GM23338 (cell line): ENCODE data around the gene POC1B. TPM values are rescaled to one million over a fixed set of nuclear protein-coding genes. Genes with fewer than 3 reads are reported as not detected.

Source experiments
- ATAC-seq: fragments of 200-7000 bp; cut with Tn5 transposase; 3 replicates; pipeline ENCODE4 v1.9.1; 2020
- DNase-seq: peaks from one replicate; pipeline ENCODE4 v3.0.0-alpha.2; 2015; ENCODE audit warnings: low spot score
- H2AFZ ChIP-seq: fragments of 200-600 bp; sonication (generic); 2 replicates; pipeline ENCODE4 v1.8.0; 2016; ENCODE audit warnings: antibody characterized with exemption, mild to moderate bottlenecking, moderate library complexity
- H3F3A ChIP-seq: fragments of 200-600 bp; sonication (generic); replicated peaks from 2 replicates; pipeline ENCODE4 v1.8.0; 2017; ENCODE audit warnings: antibody characterized with exemption, mixed run types, low read depth
- H3K27ac ChIP-seq: fragments of 200-600 bp; sonication (generic); 2 replicates; pipeline ENCODE4 v1.6.1; 2016; ENCODE audit warnings: low read depth
- H3K27me3 ChIP-seq: fragments of 200-600 bp; sonication (generic); 2 replicates; pipeline ENCODE4 v1.8.0; 2016; ENCODE audit warnings: mild to moderate bottlenecking, mixed run types, moderate library complexity; ENCODE audit not compliant: insufficient read depth
- H3K36me3 ChIP-seq: fragments of 200-600 bp; sonication (generic); 2 replicates; pipeline ENCODE4 v1.8.0; 2016; ENCODE audit warnings: mild to moderate bottlenecking; ENCODE audit not compliant: insufficient read depth
- H3K4me1 ChIP-seq: fragments of 200-600 bp; sonication (generic); 2 replicates; pipeline ENCODE4 v1.8.0; 2016; ENCODE audit warnings: mild to moderate bottlenecking, moderate library complexity; ENCODE audit not compliant: insufficient read depth
- H3K4me2 ChIP-seq: fragments of 200-600 bp; sonication (generic); 2 replicates; pipeline ENCODE4 v1.7.1; 2017; ENCODE audit warnings: mixed run types
- H3K4me3 ChIP-seq: fragments of 200-600 bp; sonication (generic); 2 replicates; pipeline ENCODE4 v1.6.1; 2016; ENCODE audit warnings: mixed run types
- H3K79me2 ChIP-seq: fragments of 200-600 bp; sonication (generic); replicated peaks from 2 replicates; pipeline ENCODE4 v1.8.0; 2017; ENCODE audit warnings: mild to moderate bottlenecking; ENCODE audit not compliant: insufficient read depth
- H3K9me2 ChIP-seq: fragments of 200-600 bp; sonication (generic); 2 replicates; pipeline ENCODE4 v1.8.0; 2017; ENCODE audit not compliant: insufficient read depth
- H4K20me1 ChIP-seq: fragments of 200-600 bp; sonication (generic); replicated peaks from 2 replicates; pipeline ENCODE4 v1.8.0; 2017; ENCODE audit warnings: mild to moderate bottlenecking; ENCODE audit not compliant: insufficient read depth
- H3K27ac Mint-ChIP-seq: 2 replicates; pipeline ENCODE4 v1.8.0; 2020; ENCODE audit warnings: inconsistent platforms, mild to moderate bottlenecking, moderate library complexity, mixed read lengths
- H3K27me3 Mint-ChIP-seq: 3 replicates; pipeline ENCODE4 v1.8.0; 2022; ENCODE audit warnings: low read depth, mild to moderate bottlenecking, moderate library complexity, mixed read lengths, inconsistent platforms; ENCODE audit not compliant: insufficient read depth, poor library complexity
- H3K36me3 Mint-ChIP-seq: 3 replicates; pipeline ENCODE4 v1.8.0; 2021; ENCODE audit warnings: low read depth, mild to moderate bottlenecking, inconsistent platforms, moderate library complexity, mixed read lengths
- H3K4me1 Mint-ChIP-seq: 3 replicates; pipeline ENCODE4 v1.8.0; 2020; ENCODE audit warnings: mild to moderate bottlenecking, inconsistent platforms, mixed read lengths
- H3K4me3 Mint-ChIP-seq: 3 replicates; pipeline ENCODE4 v1.8.0; 2021; ENCODE audit warnings: moderate library complexity, mild to moderate bottlenecking, inconsistent platforms, mixed read lengths
- H3K9me3 Mint-ChIP-seq: 3 replicates; pipeline ENCODE4 v1.8.0; 2020; ENCODE audit warnings: moderate library complexity, mild to moderate bottlenecking, inconsistent platforms, mixed read lengths
- CREB1 ChIP-seq: fragments of 250-450 bp; sonication (Bioruptor Pico); IDR thresholded peaks from 2 replicates; pipeline ENCODE4 v1.5.0; 2020; ENCODE audit warnings: low read depth, mild to moderate bottlenecking, moderate library complexity
- CTCF ChIP-seq, 2 experiments: fragments of 200-600 bp in 1 of 2; sonication (generic) in 1 of 2; conservative IDR thresholded peaks; 2 replicates each; pipeline versions ENCODE4 v1.5.1 to v1.6.1; 2016 to 2017; ENCODE audit warnings: antibody characterized with exemption in 2 of 2, low read depth in 2 of 2, mild to moderate bottlenecking in 2 of 2, moderate library complexity in 1 of 2
- ETS1 ChIP-seq: IDR thresholded peaks from 2 replicates; pipeline ENCODE4 v1.6.1; 2016; ENCODE audit warnings: antibody characterized with exemption
- EZH2 ChIP-seq: fragments of 200-600 bp; sonication (generic); IDR thresholded peaks from one replicate; pipeline ENCODE4 v1.8.0; 2017; ENCODE audit warnings: antibody characterized with exemption, mild to moderate bottlenecking, low read depth; ENCODE audit not compliant: unreplicated experiment
- EZH2phosphoT487 ChIP-seq: fragments of 200-600 bp; sonication (generic); IDR thresholded peaks from one replicate; pipeline ENCODE4 v1.8.1; 2018; ENCODE audit warnings: antibody characterized with exemption; ENCODE audit not compliant: unreplicated experiment
- JUNB ChIP-seq: IDR thresholded peaks from one replicate; pipeline ENCODE4 v1.6.1; 2016; ENCODE audit warnings: antibody characterized with exemption; ENCODE audit not compliant: unreplicated experiment
- NANOG ChIP-seq: IDR thresholded peaks from 2 replicates; pipeline ENCODE4 v1.6.1; 2016; ENCODE audit warnings: antibody characterized with exemption, borderline replicate concordance
- POLR2AphosphoS5 ChIP-seq: IDR thresholded peaks from 2 replicates; pipeline ENCODE4 v1.6.1; 2016; ENCODE audit warnings: antibody characterized with exemption, low read depth
- REST ChIP-seq: IDR thresholded peaks from one replicate; pipeline ENCODE4 v1.6.1; 2018; ENCODE audit warnings: antibody characterized with exemption; ENCODE audit not compliant: unreplicated experiment
- STAT1 ChIP-seq: IDR thresholded peaks from one replicate; pipeline ENCODE4 v1.6.1; 2016; ENCODE audit warnings: antibody characterized with exemption; ENCODE audit not compliant: unreplicated experiment
- ZNF114 ChIP-seq: fragments of 250-450 bp; sonication (Bioruptor Pico); IDR thresholded peaks from 2 replicates; pipeline ENCODE4 v1.5.0; 2020; ENCODE audit warnings: mild to moderate bottlenecking, moderate library complexity
- ZNF331 ChIP-seq: fragments of 250-450 bp; sonication (Bioruptor Pico); IDR thresholded peaks from 2 replicates; pipeline ENCODE4 v1.5.0; 2020; ENCODE audit warnings: low read depth, mild to moderate bottlenecking, moderate library complexity
- ZNF462 ChIP-seq: fragments of 250-450 bp; sonication (Bioruptor Pico); IDR thresholded peaks from 2 replicates; pipeline ENCODE4 v1.5.0; 2020; ENCODE audit warnings: mild to moderate bottlenecking, moderate library complexity
- polyA plus RNA-seq: library from polyadenylated mRNA; unstranded; fragments of >200 nt; fragmentation: Nextera tagmentation; extraction: Ambion mirVana; gene quantifications from 2 replicates; pipeline ENCODE4 v1.2.1, GENCODE V29; 2016
- total RNA-seq: library from RNA; depleted of rRNA; stranded (reverse); fragments of >200 nt; shearing (Covaris generic); gene quantifications from 2 replicates; pipeline ENCODE4 v1.2.3, GENCODE V29; 2014

POC1B gene
- total and polyA plus RNA-seq, 2 experiments from 2014 or later: 11.8 to 17.5 TPM

- no peak for DNase-seq
- no peaks in the 10 kb centered on the region for H3F3A ChIP-seq
Observed at GRCh38 chr12:89547101-89547500, 21.3 kb upstream of the POC1B start.

More at GRCh38 chr12:89547101-89547500, 21.3 kb upstream of the POC1B start:
- no peak overlapping the region for H3K27ac ChIP-seq
- Mint-ChIP-seq H3K4me1 (peaks cover 7% of the 10 kb centered on the region; the same call in 2 of the 3 replicates), H3K4me3 (no peak overlapping the region), H3K27ac (no peak overlapping the region), H3K36me3 (no peaks in the 10 kb centered on the region), H3K9me3 (no peaks in the 10 kb centered on the region), H3K27me3 (no peaks in the 10 kb centered on the region)
- no peak overlapping the region for H3K4me3 ChIP-seq
- no peaks in the 10 kb centered on the region for H3K79me2 ChIP-seq
- H3K36me3 ChIP-seq: no peaks in the 10 kb centered on the region
- H3K27me3 ChIP-seq: no peaks in the 10 kb centered on the region
- no peak overlapping the region for H3K4me2 ChIP-seq
- no peaks in the 10 kb centered on the region for H3K4me1 ChIP-seq
- TF ChIP-seq STAT1 (no peak), CTCF (conservative IDR thresholded peaks at IDR 0.05; ENCODE audit: low read depth in 2 of 2) (no peak), REST (no peak), ZNF114 (no peak), POLR2AphosphoS5 (no peak), CREB1 (CRISPR knock-in tag) (no peak), NANOG (no peak), ETS1 (no peak), EZH2 (no peak), ZNF462 (CRISPR knock-in tag) (no peak), JUNB (no peak), ZNF331 (CRISPR knock-in tag) (no peak), EZH2phosphoT487 (no peak)
- H4K20me1 ChIP-seq: no peaks in the 10 kb centered on the region
- H2AFZ ChIP-seq: no peak overlapping the region
- no peak for ATAC-seq
- no peaks in the 10 kb centered on the region for H3K9me2 ChIP-seq
